Endodermal cell (in vitro differentiated cells): ENCODE results near the gene ADAMTS18. TPM values are rescaled to one million over a fixed set of nuclear protein-coding genes. Genes with fewer than 3 reads are reported as not detected.

Experiments used
- DNase-seq: peaks from one replicate; pipeline ENCODE4 v3.0.0-alpha.2; 2017
- H3K27ac ChIP-seq: 2 replicates; pipeline ENCODE4 v1.5.1; 2013; ENCODE audit warnings: mild to moderate bottlenecking, low read depth, low read length, moderate library complexity
- H3K27me3 ChIP-seq: 2 replicates; pipeline ENCODE4 v1.6.1; 2013; ENCODE audit warnings: mild to moderate bottlenecking, low read length, moderate library complexity; ENCODE audit not compliant: insufficient read depth, control insufficient read depth, poor library complexity, severe bottlenecking
- H3K36me3 ChIP-seq: 2 replicates; pipeline ENCODE4 v1.7.0; 2013; ENCODE audit warnings: mild to moderate bottlenecking, low read length, moderate library complexity; ENCODE audit not compliant: control insufficient read depth, insufficient read depth
- H3K4me1 ChIP-seq: one replicate; pipeline ENCODE4 v1.7.0; 2013; ENCODE audit warnings: low read length; ENCODE audit not compliant: control insufficient read depth, insufficient read depth
- H3K4me3 ChIP-seq: 2 replicates; pipeline ENCODE4 v1.5.1; 2013; ENCODE audit warnings: mild to moderate bottlenecking, low read length, moderate library complexity
- H3K9ac ChIP-seq: 2 replicates; pipeline ENCODE4 v1.6.1; 2013; ENCODE audit warnings: mild to moderate bottlenecking, low read length, moderate library complexity; ENCODE audit not compliant: poor library complexity, severe bottlenecking; ENCODE audit errors: extremely low read depth
- H3K9me3 ChIP-seq: 2 replicates; pipeline ENCODE4 v1.6.1; 2013; ENCODE audit warnings: mild to moderate bottlenecking, low read length, moderate library complexity; ENCODE audit not compliant: control insufficient read depth
- H3K27ac Mint-ChIP-seq: 2 replicates; pipeline ENCODE4 v1.8.0; 2020; ENCODE audit warnings: mixed read lengths
- H3K27me3 Mint-ChIP-seq: 2 replicates; pipeline ENCODE4 v1.8.0; 2021; ENCODE audit warnings: mild to moderate bottlenecking, mixed read lengths; ENCODE audit not compliant: insufficient read depth
- H3K36me3 Mint-ChIP-seq: 2 replicates; pipeline ENCODE4 v1.8.0; 2020; ENCODE audit warnings: low read depth, mixed read lengths
- H3K4me1 Mint-ChIP-seq: 2 replicates; pipeline ENCODE4 v1.8.0; 2020; ENCODE audit warnings: mixed read lengths
- H3K4me3 Mint-ChIP-seq: 2 replicates; pipeline ENCODE4 v1.8.0; 2020; ENCODE audit warnings: mild to moderate bottlenecking, moderate library complexity, mixed read lengths
- H3K9me3 Mint-ChIP-seq: 2 replicates; pipeline ENCODE4 v1.8.0; 2020; ENCODE audit warnings: mild to moderate bottlenecking, mixed read lengths
- CTCF ChIP-seq: fragments of 200-600 bp; sonication (generic); conservative IDR thresholded peaks from 2 replicates; pipeline ENCODE4 v1.5.0; 2021; ENCODE audit warnings: antibody characterized with exemption, mild to moderate bottlenecking
- WGBS, 2 experiments: methylation state at CpG; one replicate each; pipeline versions ENCODE4 v1.1.5 to v1.1.7; 2013; ENCODE audit warnings: missing lambda C conversion rate in 2 of 2, mixed read lengths in 1 of 2; ENCODE audit not compliant: insufficient coverage in 1 of 2, insufficient read length in 1 of 2; 5-methylcytosine and 5-hydroxymethylcytosine counted together
- total RNA-seq, 2 donors: library from RNA; stranded (reverse); fragmentation: NEBNext Ultra II Directional in 1 of 2; extraction: Animal tissue kit (Norgen Biotek cat#: 25700) in 1 of 2; gene quantifications; 2 replicates in 1 of 2; 3 replicates in 1 of 2; pipeline ENCODE4 v1.2.1, GENCODE V29; 2021

ADAMTS18 gene
- total RNA-seq, 2 donors from 2014 or later: 7.9 to 12.4 TPM

DNA sequence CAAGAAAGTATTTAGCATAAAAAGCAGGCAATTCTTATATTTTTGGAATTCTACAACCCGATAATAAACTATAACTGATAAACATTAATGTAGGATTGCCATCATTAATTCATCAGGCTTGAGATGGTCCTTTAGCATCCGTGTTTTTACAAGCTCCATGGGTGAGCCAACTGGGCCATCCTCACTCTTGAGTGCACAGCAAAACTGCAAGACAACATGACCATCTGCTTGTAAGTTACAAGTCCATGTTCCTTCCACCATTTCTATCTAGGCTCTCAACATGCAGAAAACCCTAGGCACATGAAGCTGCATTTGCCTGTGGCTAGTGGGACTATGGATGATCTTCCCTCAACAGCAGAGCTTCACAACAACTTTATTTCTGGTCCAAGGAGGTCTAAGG, 40.1 kb downstream of the ADAMTS18 start:
- Histone ChIP-seq H3K9me3 (no peaks in the 10 kb centered on the region), H3K36me3 (peaks cover 18% of the 10 kb centered on the region), H3K4me3 (no peak overlapping the region), H3K27me3 (no peaks in the 10 kb centered on the region), H3K4me1 (no peaks in the 10 kb centered on the region), H3K27ac (no peak overlapping the region), H3K9ac (no peak overlapping the region)
- Mint-ChIP-seq H3K36me3 (peaks cover 9% of the 10 kb centered on the region), H3K9me3 (no peaks in the 10 kb centered on the region), H3K27me3 (no peaks in the 10 kb centered on the region), H3K27ac (no peak overlapping the region), H3K4me1 (peaks cover 10% of the 10 kb centered on the region), H3K4me3 (no peak overlapping the region)
- no peak for TF ChIP-seq CTCF
- WGBS, 2 experiments: 87 to 100% methylated on average over 2 of the region's 2 CpGs
- no peak for DNase-seq

DNA sequence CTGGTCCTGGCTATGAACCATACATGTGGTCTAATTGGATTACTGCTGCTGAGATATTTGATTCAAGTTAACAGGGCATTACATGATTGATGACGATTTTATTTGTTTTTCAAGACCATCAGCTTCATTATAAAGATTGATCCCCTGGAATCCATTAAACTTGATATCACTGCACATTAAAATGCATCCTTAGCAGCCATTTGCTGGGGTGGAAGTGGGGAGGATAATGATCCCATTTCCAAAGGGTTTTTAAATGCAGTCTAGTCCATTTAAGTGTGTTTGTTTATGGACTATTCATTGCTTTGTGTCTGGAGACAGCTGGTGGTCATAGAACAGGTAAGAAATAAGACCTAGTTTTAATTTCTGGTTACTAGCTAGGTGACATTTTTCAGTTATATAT, 40.9 kb downstream of the ADAMTS18 start:
- TF ChIP-seq CTCF: no peak
- no peak overlapping the region for H3K27ac Mint-ChIP-seq

DNA sequence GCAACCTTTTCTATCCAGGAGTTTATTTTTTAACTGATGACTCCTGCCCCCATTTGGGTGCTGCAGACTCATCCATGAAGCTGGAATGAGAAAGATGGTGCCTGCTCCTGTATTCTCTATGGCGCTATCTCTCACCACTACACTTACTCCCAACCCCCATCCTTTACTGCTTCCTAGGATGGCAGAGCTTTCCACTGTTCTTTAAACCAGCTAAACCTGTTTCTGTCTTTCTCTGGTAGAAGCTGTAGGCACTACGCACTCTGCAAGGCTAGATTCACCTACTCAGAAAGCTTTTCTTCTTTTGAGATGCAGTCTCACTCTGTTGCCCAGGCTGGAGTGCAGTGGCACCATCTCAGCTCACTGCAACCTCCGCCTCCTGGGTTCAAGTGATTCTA, 47.0 kb downstream of the ADAMTS18 start:
- no peak overlapping the region for H3K4me3 ChIP-seq
- H3K27ac Mint-ChIP-seq: no peak overlapping the region
- no peaks in the 10 kb centered on the region for H3K27me3 Mint-ChIP-seq
- no peak overlapping the region for H3K4me3 Mint-ChIP-seq
- TF ChIP-seq CTCF: no peak
- H3K4me1 Mint-ChIP-seq: peaks cover 5% of the 10 kb centered on the region
- H3K36me3 ChIP-seq: peaks cover 6% of the 10 kb centered on the region
- no peak overlapping the region for H3K27ac ChIP-seq
- H3K4me1 ChIP-seq: no peaks in the 10 kb centered on the region
- no peak overlapping the region for H3K9ac ChIP-seq
- no peaks in the 10 kb centered on the region for H3K9me3 Mint-ChIP-seq
- 84 to 94% methylated on average over 3 of the region's 3 CpGs for WGBS, 2 experiments
- DNase-seq: no peak
- no peaks in the 10 kb centered on the region for H3K27me3 ChIP-seq
- H3K36me3 Mint-ChIP-seq: peaks cover 10% of the 10 kb centered on the region
- no peaks in the 10 kb centered on the region for H3K9me3 ChIP-seq

More for the DNA sequence above, 40.9 kb downstream of the ADAMTS18 start:
- H3K27me3 ChIP-seq: no peaks in the 10 kb centered on the region
- no peaks in the 10 kb centered on the region for H3K27me3 Mint-ChIP-seq
- WGBS, 2 experiments: 83% methylated on average over 1 of the region's 1 CpG; no CpG with 5 or more reads in 1 of the 2 experiments
- no peaks in the 10 kb centered on the region for H3K9me3 ChIP-seq
- no peak for DNase-seq
- H3K4me1 ChIP-seq: no peaks in the 10 kb centered on the region
- peaks cover 13% of the 10 kb centered on the region for H3K4me1 Mint-ChIP-seq
- no peak overlapping the region for H3K9ac ChIP-seq
- no peaks in the 10 kb centered on the region for H3K9me3 Mint-ChIP-seq
- peaks cover 18% of the 10 kb centered on the region for H3K36me3 ChIP-seq
- H3K36me3 Mint-ChIP-seq: peaks cover 14% of the 10 kb centered on the region
- no peak overlapping the region for H3K4me3 ChIP-seq
- H3K4me3 Mint-ChIP-seq: no peak overlapping the region
- no peak overlapping the region for H3K27ac ChIP-seq
